GM12864 (cell line): ENCODE results near the gene CGB2.

Experiments
- DNase-seq: peaks from one replicate; pipeline ENCODE4 v3.0.0-alpha.2; 2011; ENCODE audit warnings: low read depth
- H3K4me3 ChIP-seq: 2 replicates; pipeline ENCODE4 v1.5.1; 2011; ENCODE audit warnings: mild to moderate bottlenecking, low read depth, low read length, control low read depth
- TF ChIP-seq, protein P1 (sequence below): IDR thresholded peaks from 2 replicates; pipeline ENCODE4 v1.5.1; 2011; ENCODE audit warnings: low read depth, mild to moderate bottlenecking, moderate library complexity, low read length, control low read depth, inconsistent platforms; ENCODE audit errors: missing control alignments

The CGB2 gene

GRCh38 chr19:49009828-49010227 is 21.9 kb upstream of the CGB2 start:
- no peak overlapping the region for H3K4me3 ChIP-seq
- DNase-seq: no peak
- TF ChIP-seq, protein P1, sequence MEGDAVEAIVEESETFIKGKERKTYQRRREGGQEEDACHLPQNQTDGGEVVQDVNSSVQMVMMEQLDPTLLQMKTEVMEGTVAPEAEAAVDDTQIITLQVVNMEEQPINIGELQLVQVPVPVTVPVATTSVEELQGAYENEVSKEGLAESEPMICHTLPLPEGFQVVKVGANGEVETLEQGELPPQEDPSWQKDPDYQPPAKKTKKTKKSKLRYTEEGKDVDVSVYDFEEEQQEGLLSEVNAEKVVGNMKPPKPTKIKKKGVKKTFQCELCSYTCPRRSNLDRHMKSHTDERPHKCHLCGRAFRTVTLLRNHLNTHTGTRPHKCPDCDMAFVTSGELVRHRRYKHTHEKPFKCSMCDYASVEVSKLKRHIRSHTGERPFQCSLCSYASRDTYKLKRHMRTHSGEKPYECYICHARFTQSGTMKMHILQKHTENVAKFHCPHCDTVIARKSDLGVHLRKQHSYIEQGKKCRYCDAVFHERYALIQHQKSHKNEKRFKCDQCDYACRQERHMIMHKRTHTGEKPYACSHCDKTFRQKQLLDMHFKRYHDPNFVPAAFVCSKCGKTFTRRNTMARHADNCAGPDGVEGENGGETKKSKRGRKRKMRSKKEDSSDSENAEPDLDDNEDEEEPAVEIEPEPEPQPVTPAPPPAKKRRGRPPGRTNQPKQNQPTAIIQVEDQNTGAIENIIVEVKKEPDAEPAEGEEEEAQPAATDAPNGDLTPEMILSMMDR: no peak

GRCh38 chr19:49010453-49010852 is 21.2 kb upstream of the CGB2 start:
- DNase-seq: no peak
- H3K4me3 ChIP-seq: no peak overlapping the region
- TF ChIP-seq, protein P1: no peak

DNA sequence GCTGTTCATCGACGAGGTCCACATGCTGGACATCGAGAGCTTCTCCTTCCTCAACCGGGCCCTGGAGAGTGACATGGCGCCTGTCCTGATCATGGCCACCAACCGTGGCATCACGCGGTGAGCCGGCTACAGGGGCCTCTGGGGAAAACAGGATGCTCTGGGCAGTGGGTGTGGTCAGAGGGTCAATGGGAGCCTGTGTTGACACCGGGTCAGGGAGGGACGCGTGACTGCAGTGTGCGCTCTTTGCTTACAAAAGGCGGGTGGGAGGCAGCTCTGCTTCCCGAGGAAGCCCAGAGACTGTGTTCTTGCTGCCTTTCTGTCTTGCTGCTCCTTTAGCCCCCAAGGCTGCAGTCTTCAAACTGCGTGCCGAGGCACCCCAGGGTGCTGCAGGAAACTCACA is 20.5 kb upstream of the CGB2 start:
- TF ChIP-seq, protein P1: no peak
- DNase-seq: no peak
- no peak overlapping the region for H3K4me3 ChIP-seq

DNA sequence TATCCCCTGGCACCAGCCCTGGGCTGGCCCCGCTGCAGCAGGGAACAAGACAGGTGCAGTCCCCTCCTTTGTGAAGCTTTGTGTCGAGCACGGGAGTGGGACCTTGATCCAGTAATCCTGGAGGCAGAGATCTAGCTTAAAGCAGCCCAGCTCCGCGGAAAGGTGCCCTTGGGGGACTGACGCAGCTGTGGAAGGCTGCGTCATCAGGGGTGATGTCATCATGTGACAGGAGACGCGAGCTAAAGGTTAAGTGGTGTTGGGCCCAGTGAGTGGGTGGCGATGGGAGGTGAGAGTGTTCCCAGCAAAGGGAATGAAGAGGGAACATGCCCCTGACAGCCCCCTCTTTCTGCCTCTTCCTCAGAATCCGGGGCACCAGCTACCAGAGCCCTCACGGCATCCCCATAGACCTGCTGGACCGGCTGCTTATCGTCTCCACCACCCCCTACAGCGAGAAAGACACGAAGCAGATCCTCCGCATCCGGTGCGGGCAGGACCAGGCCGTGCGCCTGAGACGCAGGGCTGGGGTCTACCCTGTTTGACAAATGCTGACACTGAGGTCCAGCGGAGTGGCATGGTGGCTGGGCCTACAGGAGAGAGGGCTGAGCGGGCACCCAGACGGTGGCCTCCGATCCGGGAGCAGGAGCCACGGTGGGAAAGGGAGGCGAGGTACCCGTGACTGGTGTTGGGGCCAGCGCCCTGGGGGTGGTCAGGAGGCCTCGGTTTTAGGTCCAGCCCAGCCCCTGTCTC is 17.4 kb upstream of the CGB2 start:
- no peak overlapping the region for H3K4me3 ChIP-seq
- TF ChIP-seq, protein P1: no peak
- no peak for DNase-seq

DNA sequence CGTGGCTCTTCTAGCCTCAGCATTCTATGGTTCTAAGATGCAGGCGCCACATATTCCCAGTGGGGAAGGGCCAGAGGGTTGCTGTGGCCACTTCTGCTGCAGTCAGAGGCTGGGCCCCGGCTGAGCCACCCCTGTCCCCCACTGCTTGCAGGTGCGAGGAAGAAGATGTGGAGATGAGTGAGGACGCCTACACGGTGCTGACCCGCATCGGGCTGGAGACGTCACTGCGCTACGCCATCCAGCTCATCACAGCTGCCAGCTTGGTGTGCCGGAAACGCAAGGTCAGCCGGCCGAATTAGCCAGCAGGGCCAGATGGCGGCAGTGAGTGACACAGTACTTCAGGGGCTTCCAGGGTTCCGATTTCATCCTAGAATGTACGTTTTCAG is 16.8 kb upstream of the CGB2 start:
- no peak for DNase-seq
- TF ChIP-seq, protein P1: no peak
- no peak overlapping the region for H3K4me3 ChIP-seq

DNA sequence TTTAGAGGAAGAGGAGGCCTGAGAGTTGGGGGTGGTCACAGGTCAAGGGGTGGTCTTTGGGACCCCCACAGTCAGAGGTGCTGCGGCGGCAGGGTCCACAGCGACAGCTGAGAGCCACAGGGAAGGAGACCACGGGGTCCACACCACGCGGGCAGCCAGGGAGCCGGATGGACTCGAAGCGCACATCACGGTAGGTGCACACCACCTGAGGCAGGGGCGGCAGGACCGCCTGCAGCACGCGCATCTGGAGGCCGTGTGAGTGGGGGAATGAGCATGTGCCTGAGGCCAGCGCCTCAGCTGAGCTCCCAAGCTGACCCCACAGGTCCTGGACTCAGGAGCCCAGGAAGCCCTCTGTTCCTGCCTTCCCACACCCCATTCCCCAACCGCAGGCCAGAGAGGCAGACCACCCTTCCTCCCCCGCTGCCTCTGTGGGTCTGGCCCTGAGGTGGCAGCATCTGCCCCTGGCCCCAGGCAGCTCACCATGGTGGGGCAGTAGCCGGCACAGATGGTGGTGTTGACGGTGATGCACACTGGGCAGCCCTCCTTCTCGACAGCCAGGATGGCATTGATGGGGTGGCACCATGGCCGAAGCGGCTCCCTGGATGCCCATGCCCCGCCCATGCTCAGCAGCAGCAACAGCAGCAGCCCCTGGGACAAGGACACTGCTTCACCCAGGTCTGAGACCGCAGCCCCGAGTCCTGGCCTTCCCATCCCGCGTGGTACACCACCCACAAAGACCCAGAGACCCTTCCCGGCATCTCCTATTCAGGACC is 15.4 kb upstream of the CGB2 start:
- no peak overlapping the region for H3K4me3 ChIP-seq
- DNase-seq: no peak
- TF ChIP-seq, protein P1: no peak
